Epidermal melanocyte (primary cell): ENCODE data around the gene SMAD3.

Experiments used
- DNase-seq: peaks from one replicate; pipeline ENCODE4 v3.0.0; 2011; ENCODE audit warnings: low spot score; ENCODE audit not compliant: insufficient read length

Gene SMAD3

GRCh38 chr15:67035886-67036285, 29.5 kb upstream of the SMAD3 start:
- DNase-seq, result no peak

DNA sequence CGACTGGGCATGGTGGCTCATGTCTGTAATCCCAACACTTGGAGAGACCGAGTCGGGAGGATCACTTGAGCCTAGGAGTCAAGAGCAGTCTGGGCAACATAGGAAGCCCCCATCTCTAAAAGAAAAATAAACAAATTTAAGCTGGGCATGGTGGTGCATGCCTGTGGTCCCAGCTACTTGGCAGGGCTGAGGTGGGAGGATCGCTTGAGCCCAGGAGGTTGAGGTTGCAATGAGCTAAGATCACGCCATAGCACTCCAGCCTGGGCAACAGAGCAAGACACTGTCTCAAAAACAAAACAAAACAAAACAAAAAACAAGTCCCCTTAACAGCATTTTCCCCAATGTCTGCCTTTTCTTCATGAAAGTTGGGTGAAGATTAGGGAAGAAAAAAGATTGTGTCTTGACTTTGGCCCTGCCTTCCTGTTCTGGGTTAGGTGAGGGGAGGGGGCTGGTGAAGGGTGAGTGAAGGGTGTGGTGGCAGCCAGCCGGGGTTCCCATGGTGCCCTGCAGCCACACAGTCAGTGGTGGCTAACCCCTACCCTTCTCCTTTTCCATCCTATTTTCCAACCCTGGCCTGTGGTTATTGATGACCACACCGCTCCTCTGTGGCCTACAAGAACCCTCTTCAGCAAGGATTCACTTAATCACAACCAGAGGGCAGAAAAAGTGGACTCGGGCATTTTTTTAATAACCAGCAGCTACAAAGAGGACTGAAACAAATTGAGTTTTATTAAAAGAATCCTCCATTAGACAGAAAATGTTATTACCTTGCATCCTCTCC, 28.4 kb upstream of the SMAD3 start:
- no peak for DNase-seq

GRCh38 chr15:67037694-67038093, 27.7 kb upstream of the SMAD3 start:
- no peak for DNase-seq

DNA sequence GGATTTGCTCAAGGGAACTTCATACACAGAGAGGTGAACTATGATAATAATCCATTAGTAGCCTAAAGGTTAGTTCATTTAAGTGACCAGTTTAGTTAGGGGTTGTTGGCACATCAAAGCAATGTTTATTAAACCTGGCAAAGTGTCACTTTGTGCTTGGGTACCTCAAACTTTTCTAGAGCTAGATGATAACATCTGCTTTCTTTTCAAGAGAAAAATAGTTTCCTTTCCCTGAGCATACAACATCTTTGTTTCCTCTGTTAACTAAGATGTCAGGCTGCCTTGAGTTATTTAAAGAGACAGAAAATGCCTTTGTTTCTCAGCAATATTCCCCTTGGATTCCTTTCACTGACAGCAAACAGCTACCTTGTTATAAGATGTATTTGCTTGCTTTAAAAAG, 26.7 kb upstream of the SMAD3 start:
- no peak for DNase-seq

- no peak for DNase-seq
These were observed 25.9 kb upstream of the SMAD3 start for GRCh38 chr15:67039384-67040075.

DNA sequence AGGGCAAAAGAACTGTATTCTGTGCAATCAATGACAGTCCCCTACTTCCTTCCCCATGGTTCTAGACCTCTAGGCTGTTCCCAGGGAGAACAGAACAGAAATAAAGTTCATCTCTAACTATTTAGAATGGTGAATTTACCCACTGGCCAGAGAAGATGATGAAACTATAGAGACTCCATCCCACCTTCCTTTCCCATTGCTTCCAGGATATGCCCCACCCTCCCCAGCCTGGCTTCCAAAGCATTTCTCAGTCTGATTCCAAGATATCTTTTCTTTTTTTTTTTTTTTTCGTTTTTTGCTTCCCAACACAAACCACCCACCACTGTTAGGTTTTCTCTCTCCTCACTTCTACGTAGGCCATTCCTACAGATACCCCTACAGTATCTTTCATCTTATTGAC, 25.1 kb upstream of the SMAD3 start:
- DNase-seq, result no peak

GRCh38 chr15:67042551-67043142, 22.8 kb upstream of the SMAD3 start:
- no peak for DNase-seq

DNA sequence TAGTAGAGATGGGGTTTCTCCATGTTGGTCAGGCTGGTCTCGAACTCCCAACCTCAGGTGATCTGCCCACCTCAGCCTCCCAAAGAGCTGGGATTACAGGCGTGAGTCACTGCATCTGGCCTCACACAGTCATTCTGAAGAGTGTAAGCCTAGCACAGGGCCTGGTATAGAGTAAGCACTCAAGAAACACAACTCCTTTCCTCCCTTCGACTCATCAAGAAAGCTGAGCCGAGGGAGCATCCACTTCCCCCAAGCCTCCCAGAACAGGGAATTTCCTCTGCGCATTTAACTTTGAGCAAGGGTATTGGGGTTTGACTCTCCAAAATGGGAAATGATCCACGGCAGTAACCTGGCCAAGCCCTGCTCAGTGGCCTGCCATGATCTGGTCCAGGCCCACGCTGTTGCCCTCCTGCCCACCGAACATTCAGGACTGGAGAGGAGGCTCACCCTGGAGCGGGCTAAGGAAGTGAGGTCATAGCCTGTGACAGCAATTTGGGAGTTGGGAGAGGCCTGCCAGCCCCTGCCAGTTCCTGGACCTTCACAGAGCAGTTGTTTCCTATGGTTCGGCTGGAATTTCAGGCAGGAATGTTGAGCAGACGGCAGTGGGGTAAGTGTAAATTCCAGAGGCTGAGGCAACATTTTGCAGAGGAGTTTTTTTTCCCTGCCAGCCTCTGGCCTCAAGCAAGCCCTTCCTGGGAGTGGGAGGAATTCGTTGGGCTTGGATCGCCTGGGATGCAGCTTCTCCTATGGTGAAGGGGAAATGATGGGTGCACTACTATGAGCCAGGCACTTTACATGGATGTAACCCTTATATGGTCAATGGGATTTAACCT, 21.2 kb upstream of the SMAD3 start:
- no peak for DNase-seq

GRCh38 chr15:67047149-67047661, 18.2 kb upstream of the SMAD3 start:
- DNase-seq, result no peak

- no peak for DNase-seq
These were observed 16.8 kb upstream of the SMAD3 start for GRCh38 chr15:67048281-67049279.

DNA sequence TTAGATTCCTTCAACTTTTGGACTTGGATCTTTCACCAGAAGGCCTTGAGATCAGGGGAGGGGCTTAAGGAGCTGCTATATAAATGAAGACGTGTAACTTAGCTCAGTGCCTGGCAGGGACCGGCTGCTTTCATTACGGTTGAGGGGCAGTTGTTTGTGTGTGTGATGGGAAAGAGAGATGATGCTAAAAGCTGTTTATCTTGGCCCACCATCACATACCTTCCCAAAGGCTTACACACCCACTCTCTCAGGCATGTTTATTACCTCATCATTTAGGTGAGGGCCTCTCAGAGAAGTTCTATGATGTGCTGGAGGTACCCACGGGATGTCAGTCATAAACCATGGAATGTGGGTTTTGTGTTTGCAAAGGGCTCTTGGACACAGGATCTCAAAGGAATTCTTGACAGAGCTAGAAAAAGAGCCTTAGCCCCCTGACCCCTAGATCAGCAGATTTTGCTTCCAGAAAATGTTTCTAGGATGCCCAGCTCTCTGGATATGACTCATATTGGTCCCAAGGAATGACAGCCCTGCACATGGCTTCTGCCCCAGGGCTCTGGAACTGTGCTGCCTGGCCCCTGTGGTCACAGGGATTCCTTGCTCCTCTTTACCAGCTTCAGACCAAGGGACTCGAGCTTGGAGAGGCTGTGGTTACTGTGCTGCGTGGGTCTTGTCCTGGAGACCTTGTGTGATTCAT, 15.9 kb upstream of the SMAD3 start:
- DNase-seq, result no peak

DNA sequence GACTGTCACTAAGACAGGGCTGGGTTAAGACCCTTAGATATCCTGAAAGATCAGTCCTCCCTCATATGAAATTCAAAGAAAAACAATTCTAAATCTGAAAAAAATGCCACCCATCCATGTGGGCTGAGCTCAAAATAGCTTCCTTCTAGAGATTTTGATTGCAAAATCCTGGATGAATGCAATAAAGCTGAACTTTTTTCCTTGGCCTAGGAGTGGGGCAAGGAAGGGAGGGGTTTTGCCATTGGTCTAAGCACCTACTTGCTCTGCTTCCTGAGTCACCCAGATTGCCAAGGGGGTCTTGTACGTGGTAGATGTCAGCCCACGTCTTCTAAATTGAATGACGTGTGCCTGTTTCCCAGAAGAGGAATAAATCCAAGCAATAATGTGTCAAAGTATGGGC, 15.3 kb upstream of the SMAD3 start:
- DNase-seq, result no peak

DNA sequence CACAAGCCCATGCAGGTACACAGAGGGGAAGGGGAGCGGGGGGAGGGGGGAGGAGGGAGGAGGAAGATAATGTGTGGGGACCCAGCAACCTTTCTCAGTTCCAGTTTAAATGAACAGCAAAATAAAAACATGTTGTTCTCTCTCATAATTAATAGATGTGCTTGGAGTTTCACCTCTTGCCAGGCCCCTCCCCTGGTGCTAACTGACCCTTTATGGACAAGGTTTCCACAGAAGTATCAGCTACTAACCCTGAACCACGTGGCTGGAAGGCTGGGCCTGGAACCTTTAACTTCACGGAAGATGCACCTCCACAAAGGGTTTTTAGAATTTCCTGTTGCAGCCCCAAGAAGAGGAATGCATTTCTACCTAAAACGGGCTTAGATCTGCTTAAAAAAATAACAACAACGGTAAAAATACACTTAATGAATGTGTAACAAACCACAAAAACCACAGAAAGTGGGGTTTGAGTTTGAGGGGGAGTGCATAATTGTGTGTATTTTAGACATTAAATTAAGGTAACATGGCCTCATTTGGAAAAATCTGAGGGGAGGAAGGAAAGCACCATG, 14.8 kb upstream of the SMAD3 start:
- no peak for DNase-seq

- no peak for DNase-seq
These were observed 14.0 kb upstream of the SMAD3 start for GRCh38 chr15:67051088-67052045.

- DNase-seq, result no peak
These were observed 10.7 kb upstream of the SMAD3 start for GRCh38 chr15:67054676-67055075.

- no peak for DNase-seq
These were observed 6.3 kb upstream of the SMAD3 start for GRCh38 chr15:67059127-67059553.

- no peak for DNase-seq
These were observed 3.5 kb upstream of the SMAD3 start for GRCh38 chr15:67061811-67062368.
